HEK293 (cell line): ENCODE measurements around the gene ZGLP1.

ENCODE experiments used
- CTCF ChIA-PET: fragments of 350-600 bp; formaldehyde crosslinking; extraction: SDS; loops from one replicate; lab custom pipeline; 2021; ENCODE audit warnings: antibody characterized with exemption; lab: Yijun Ruan, JAX
- POLR2A ChIA-PET: fragments of 300-600 bp; formaldehyde crosslinking; extraction: SDS; loops from one replicate; lab custom pipeline; 2020; ENCODE audit warnings: antibody characterized with exemption, inconsistent platforms; lab: Yijun Ruan, JAX
- H3K27ac ChIP-seq: fragments of 200-500 bp; sonication (Bioruptor generic); 2 replicates; pipeline ENCODE4 v1.5.1; 2014; ENCODE audit warnings: low read depth, low read length, control low read depth, inconsistent platforms; ENCODE audit errors: extremely low read depth
- H3K36me3 ChIP-seq, 2 experiments: fragments of 200-500 bp in 1 of 2; sonication (Bioruptor generic) in 1 of 2; 1 replicate in 1 of 2; 2 replicates in 1 of 2; pipeline ENCODE4 v1.5.1; 2014 to 2017; ENCODE audit warnings: inconsistent platforms in 2 of 2, low read length in 2 of 2; ENCODE audit not compliant: control insufficient read depth in 2 of 2, insufficient read depth in 1 of 2
- H3K4me1 ChIP-seq: fragments of 200-500 bp; sonication (Bioruptor generic); 2 replicates; pipeline ENCODE4 v1.5.1; 2014; ENCODE audit warnings: mild to moderate bottlenecking, low read length, inconsistent platforms; ENCODE audit not compliant: control insufficient read depth, insufficient read depth
- H3K4me3 ChIP-seq: 2 replicates; pipeline ENCODE4 v1.5.1; 2011; ENCODE audit warnings: low read depth, mild to moderate bottlenecking, control low read depth, low read length, moderate library complexity
- H3K9me3 ChIP-seq: fragments of 200-500 bp; sonication (Bioruptor generic); 2 replicates; pipeline ENCODE4 v1.5.1; 2014; ENCODE audit warnings: low read depth, low read length, inconsistent platforms; ENCODE audit not compliant: control insufficient read depth, insufficient read depth
- GLIS2 ChIP-seq: fragments of 450-650 bp; formaldehyde crosslinking; IDR thresholded peaks from 2 replicates; pipeline ENCODE4 v1.5.1; 2016; ENCODE audit warnings: missing biosample characterization, missing genetic modification characterization
- KLF1 ChIP-seq: fragments of 450-650 bp; formaldehyde crosslinking; IDR thresholded peaks from 2 replicates; pipeline ENCODE4 v1.5.1; 2016; ENCODE audit warnings: missing biosample characterization, missing genetic modification characterization
- KLF8 ChIP-seq: fragments of 450-650 bp; formaldehyde crosslinking; IDR thresholded peaks from 2 replicates; pipeline ENCODE4 v1.5.1; 2016; ENCODE audit warnings: missing biosample characterization, missing genetic modification characterization
- ZBTB1 ChIP-seq: fragments of 450-650 bp; formaldehyde crosslinking; IDR thresholded peaks from 2 replicates; pipeline ENCODE4 v1.5.1; 2016; ENCODE audit warnings: missing biosample characterization, missing genetic modification characterization
- ZBTB8A ChIP-seq: fragments of 450-650 bp; formaldehyde crosslinking; IDR thresholded peaks from 2 replicates; pipeline ENCODE4 v1.5.1; 2016; ENCODE audit warnings: missing biosample characterization, missing genetic modification characterization
- ZNF112 ChIP-seq: fragments of 450-650 bp; formaldehyde crosslinking; IDR thresholded peaks from 2 replicates; pipeline ENCODE4 v1.5.0; 2017; ENCODE audit warnings: missing biosample characterization, missing genetic modification characterization
- ZNF146 ChIP-seq: fragments of 450-650 bp; formaldehyde crosslinking; IDR thresholded peaks from 2 replicates; pipeline ENCODE4 v1.5.1; 2016; ENCODE audit warnings: missing biosample characterization, missing genetic modification characterization
- ZNF214 ChIP-seq: fragments of 450-650 bp; formaldehyde crosslinking; IDR thresholded peaks from 2 replicates; pipeline ENCODE4 v1.5.1; 2017; ENCODE audit warnings: missing biosample characterization, mild to moderate bottlenecking, missing genetic modification characterization, borderline replicate concordance
- ZNF302 ChIP-seq: fragments of 450-650 bp; formaldehyde crosslinking; IDR thresholded peaks from 2 replicates; pipeline ENCODE4 v1.5.1; 2016; ENCODE audit warnings: missing biosample characterization, missing genetic modification characterization, low read depth
- ZNF398 ChIP-seq: fragments of 450-650 bp; formaldehyde crosslinking; IDR thresholded peaks from 2 replicates; pipeline ENCODE4 v1.5.1; 2017; ENCODE audit warnings: missing biosample characterization, missing genetic modification characterization
- ZNF501 ChIP-seq: fragments of 450-650 bp; formaldehyde crosslinking; IDR thresholded peaks from 2 replicates; pipeline ENCODE4 v1.5.1; 2016; ENCODE audit warnings: missing biosample characterization, missing genetic modification characterization
- ZNF529 ChIP-seq: fragments of 450-650 bp; formaldehyde crosslinking; IDR thresholded peaks from 2 replicates; pipeline ENCODE4 v1.5.1; 2017; ENCODE audit warnings: missing genetic modification characterization, missing biosample characterization; ENCODE audit not compliant: insufficient replicate concordance
- ZNF623 ChIP-seq: fragments of 450-650 bp; formaldehyde crosslinking; IDR thresholded peaks from 2 replicates; pipeline ENCODE4 v1.5.1; 2016; ENCODE audit warnings: missing biosample characterization, missing genetic modification characterization
- ZNF639 ChIP-seq: fragments of 450-650 bp; formaldehyde crosslinking; IDR thresholded peaks from 2 replicates; pipeline ENCODE4 v1.5.1; 2016; ENCODE audit warnings: missing biosample characterization, missing genetic modification characterization
- ZNF664 ChIP-seq: fragments of 450-650 bp; formaldehyde crosslinking; IDR thresholded peaks from 2 replicates; pipeline ENCODE4 v1.5.1; 2016; ENCODE audit warnings: missing biosample characterization, missing genetic modification characterization
- ZSCAN4 ChIP-seq: fragments of 450-650 bp; formaldehyde crosslinking; IDR thresholded peaks from 2 replicates; pipeline ENCODE4 v1.5.1; 2017; ENCODE audit warnings: missing biosample characterization, missing genetic modification characterization

Gene ZGLP1

GRCh38 chr19:10321874-10322835 lies 12.5 kb upstream of the ZGLP1 start:
- Histone ChIP-seq H3K4me1 (no peaks in the 10 kb centered on the region), H3K4me3 (no peak overlapping the region), H3K27ac (no peak overlapping the region), H3K36me3 (peaks cover 44 to 94% of the 10 kb centered on the region in 2 experiments; a peak in 2 of 3 replicates), H3K9me3 (no peaks in the 10 kb centered on the region)
- ChIA-PET CTCF (no interaction called here), POLR2A (interaction anchor here (0.9 to 3.6 kb wide), 3 partner anchors 9 to 11 kb away, joined by 3 to 17 read pairs (median 5); partner anchors contain the start of gene RAVER1)
- TF ChIP-seq KLF1 (tag by site-specific recombination) (peak; percentile 66; the same call in 1 of the 2 replicates), ZNF302 (tag by site-specific recombination) (no peak), ZNF639 (tag by site-specific recombination) (peak; percentile 19; the same call in 1 of the 2 replicates), ZNF146 (tag by site-specific recombination) (no peak), ZSCAN4 (tag by site-specific recombination) (peak; percentile 90), GLIS2 (peak; percentile 41), ZBTB8A (tag by site-specific recombination) (peak; percentile 64), KLF8 (peak; percentile 56; the same call in 1 of the 2 replicates)

- ChIA-PET CTCF (interaction anchor here (1.0 kb wide), 1 partner anchor 30 kb away, joined by 5 read pairs; no protein-coding TSS in a partner anchor), POLR2A (interaction anchor here (1.8 kb wide), 1 partner anchor 12 kb away, joined by 5 read pairs; the partner anchor contains the start of gene RAVER1)
- Histone ChIP-seq H3K4me3 (no peak overlapping the region), H3K27ac (no peak overlapping the region), H3K4me1 (no peaks in the 10 kb centered on the region; the same call in 1 of the 2 replicates), H3K36me3 (peaks cover 38 to 95% of the 10 kb centered on the region in 2 experiments; a peak in 2 of 3 replicates), H3K9me3 (no peaks in the 10 kb centered on the region)
- no peak for TF ChIP-seq ZNF214 (tag by site-specific recombination)
- no peak for TF ChIP-seq ZBTB1 (tag by site-specific recombination)
- no peak for TF ChIP-seq ZNF529
- no peak for TF ChIP-seq ZNF664 (tag by site-specific recombination)
- no peak for TF ChIP-seq ZNF112 (tag by site-specific recombination)
- no peak for TF ChIP-seq ZNF501 (tag by site-specific recombination)
- TF ChIP-seq ZNF398 (tag by site-specific recombination): no peak
- no peak for TF ChIP-seq ZNF623 (tag by site-specific recombination)
Measured at GRCh38 chr19:10321417-10321797, 11.8 kb upstream of the ZGLP1 start.
